Fibroblast of lung (primary cell): ENCODE data around the gene PARP14. TPM values are rescaled to one million over a fixed set of nuclear protein-coding genes. Genes with fewer than 3 reads are reported as not detected.

ENCODE experiments used
- DNase-seq, 2 donors: peaks; one replicate each; pipeline versions ENCODE4 v3.0.0 to v3.0.0-alpha.2; 2010; ENCODE audit warnings: low read depth in 2 of 2
- H2AFZ ChIP-seq: 2 replicates; pipeline ENCODE4 v1.5.1; 2012; ENCODE audit warnings: low read length, control low read depth, inconsistent platforms
- H3K27ac ChIP-seq: 2 replicates; pipeline ENCODE4 v1.5.1; 2011; ENCODE audit warnings: low read length, control low read depth; ENCODE audit not compliant: insufficient read depth
- H3K27me3 ChIP-seq: 2 replicates; pipeline ENCODE4 v1.5.1; 2011; ENCODE audit warnings: mild to moderate bottlenecking, low read length; ENCODE audit not compliant: control insufficient read depth, insufficient read depth
- H3K36me3 ChIP-seq: 2 replicates; pipeline ENCODE4 v1.5.1; 2011; ENCODE audit warnings: low read length; ENCODE audit not compliant: control insufficient read depth, insufficient read depth
- H3K4me1 ChIP-seq: 2 replicates; pipeline ENCODE4 v1.5.1; 2011; ENCODE audit warnings: low read length; ENCODE audit not compliant: control insufficient read depth, insufficient read depth; ENCODE audit errors: extremely low read depth
- H3K4me2 ChIP-seq: 2 replicates; pipeline ENCODE4 v1.5.1; 2011; ENCODE audit warnings: low read length, control low read depth; ENCODE audit not compliant: insufficient read depth; ENCODE audit errors: extremely low read depth
- H3K4me3 ChIP-seq, 4 experiments: fragments of 200-600 bp in 1 of 4; sonication (generic) in 1 of 4; replicated peaks in 1 of 4; 2 replicates each; pipeline ENCODE4 v1.5.1; 2011 to 2016; ENCODE audit warnings: low read length in 4 of 4, low read depth in 3 of 4, mild to moderate bottlenecking in 3 of 4, control low read depth in 2 of 4, inconsistent platforms in 1 of 4, mixed read lengths in 1 of 4; ENCODE audit not compliant: insufficient read depth in 1 of 4; ENCODE audit errors: control extremely low read depth in 1 of 4
- H3K79me2 ChIP-seq: 2 replicates; pipeline ENCODE4 v1.5.1; 2012; ENCODE audit warnings: mild to moderate bottlenecking, low read length, inconsistent platforms; ENCODE audit not compliant: control insufficient read depth, insufficient read depth
- H3K9ac ChIP-seq: 2 replicates; pipeline ENCODE4 v1.5.1; 2011; ENCODE audit warnings: mild to moderate bottlenecking, low read length, control low read depth; ENCODE audit not compliant: insufficient read depth
- H3K9me3 ChIP-seq: 2 replicates; pipeline ENCODE4 v1.5.1; 2012; ENCODE audit warnings: low read depth, low read length; ENCODE audit not compliant: control insufficient read depth, insufficient read depth
- H4K20me1 ChIP-seq: 2 replicates; pipeline ENCODE4 v1.5.1; 2011; ENCODE audit warnings: low read length; ENCODE audit not compliant: control insufficient read depth, insufficient read depth; ENCODE audit errors: extremely low read depth
- CTCF ChIP-seq, 2 donors: IDR thresholded peaks in 1 of 2; conservative IDR thresholded peaks in 1 of 2; 1 replicate in 1 of 2; 2 replicates in 1 of 2; pipeline ENCODE4 v1.5.1; 2011 to 2012; ENCODE audit warnings: low read length in 2 of 2, control low read depth in 1 of 2, inconsistent platforms in 1 of 2, low read depth in 1 of 2, mild to moderate bottlenecking in 1 of 2
- EZH2 ChIP-seq: IDR thresholded peaks from 2 replicates; pipeline ENCODE4 v1.5.1; 2012; ENCODE audit warnings: low read length, control low read depth, mild to moderate bottlenecking; ENCODE audit errors: missing control alignments
- polyA plus RNA-seq, 2 donors: library from polyadenylated mRNA; depleted of rRNA in 1 of 2; stranded (reverse) in 1 of 2; unstranded in 1 of 2; fragments of >200 nt; gene quantifications; 2 replicates each; pipeline ENCODE4 v1.2.1, GENCODE V29; 2011 to 2012; ENCODE audit warnings: missing spikeins in 1 of 2
- total RNA-seq: library from RNA; depleted of rRNA; stranded (reverse); fragments of >200 nt; gene quantifications from 2 replicates; pipeline ENCODE4 v1.2.1, GENCODE V29; 2014

Gene PARP14
- total and polyA plus RNA-seq, 2 donors (not counting 1 experiment from before 2014, with no cell fraction given), result 35.6 to 78.3 TPM

GRCh38 chr3:122677216-122677615 lies 3.4 kb upstream of the PARP14 start:
- no peak overlapping the region for H3K4me3 ChIP-seq
- no peak overlapping the region for H3K4me2 ChIP-seq
- H2AFZ ChIP-seq, result no peak overlapping the region
- H3K79me2 ChIP-seq, result peaks cover 10% of the 10 kb centered on the region
- no peak for TF ChIP-seq EZH2
- no peak for TF ChIP-seq CTCF (conservative IDR thresholded peaks at IDR 0.05 in 1 of 2, IDR thresholded peaks at IDR 0.05 in 1 of 2; ENCODE audit: low read depth in 1 of 2, low read length in 2 of 2)
- H3K4me1 ChIP-seq, result peaks cover 12% of the 10 kb centered on the region
- H4K20me1 ChIP-seq, result no peaks in the 10 kb centered on the region
- peak in 1 of 2 donors; percentile 16 for DNase-seq
- H3K27ac ChIP-seq, result no peak overlapping the region
- no peaks in the 10 kb centered on the region for H3K36me3 ChIP-seq
- no peaks in the 10 kb centered on the region for H3K9me3 ChIP-seq
- H3K27me3 ChIP-seq, result no peaks in the 10 kb centered on the region
- H3K9ac ChIP-seq, result no peak overlapping the region

DNA sequence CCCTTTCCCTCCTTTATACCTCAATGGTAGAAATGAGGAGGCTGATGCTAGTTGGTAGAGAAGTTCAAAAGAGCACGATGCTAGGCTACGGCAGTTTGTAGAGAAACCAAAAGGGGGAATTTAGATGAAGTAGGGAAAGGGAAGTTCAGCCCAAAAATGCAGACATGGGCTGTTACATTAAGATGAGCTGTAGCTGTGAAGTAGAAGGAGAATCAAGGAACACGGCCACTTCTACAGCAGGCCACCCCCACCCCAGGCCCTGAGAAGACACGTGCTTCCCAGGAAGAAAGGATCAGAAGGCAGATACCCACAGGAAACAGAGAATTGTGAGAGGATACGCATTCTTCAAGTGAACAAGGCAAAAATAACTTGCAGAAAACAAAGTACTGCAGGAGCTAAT lies 2.1 kb upstream of the PARP14 start:
- H3K79me2 ChIP-seq, result peaks cover 10% of the 10 kb centered on the region
- H3K4me1 ChIP-seq, result peaks cover 12% of the 10 kb centered on the region
- H3K9ac ChIP-seq, result no peak overlapping the region
- H4K20me1 ChIP-seq, result no peaks in the 10 kb centered on the region
- H3K27me3 ChIP-seq, result no peaks in the 10 kb centered on the region
- H3K36me3 ChIP-seq, result no peaks in the 10 kb centered on the region
- no peak overlapping the region for H3K27ac ChIP-seq
- H3K9me3 ChIP-seq, result no peaks in the 10 kb centered on the region
- no peak for TF ChIP-seq CTCF (conservative IDR thresholded peaks at IDR 0.05 in 1 of 2, IDR thresholded peaks at IDR 0.05 in 1 of 2; ENCODE audit: low read depth in 1 of 2, low read length in 2 of 2)
- no peak for TF ChIP-seq EZH2
- H2AFZ ChIP-seq, result peak overlapping the region; percentile 62
- no peak overlapping the region for H3K4me2 ChIP-seq
- DNase-seq, result no peak
- no peak overlapping the region for H3K4me3 ChIP-seq

- TF ChIP-seq CTCF (conservative IDR thresholded peaks at IDR 0.05 in 1 of 2, IDR thresholded peaks at IDR 0.05 in 1 of 2; ENCODE audit: low read depth in 1 of 2, low read length in 2 of 2) (peak; percentile 78 to 90), EZH2 (no peak)
- Histone ChIP-seq H3K27me3 (no peaks in the 10 kb centered on the region), H3K79me2 (peaks cover 10% of the 10 kb centered on the region), H3K4me1 (peaks cover 12% of the 10 kb centered on the region), H4K20me1 (no peaks in the 10 kb centered on the region), H3K4me3 (peak overlapping the region in 3 of 4 experiments; percentile 25 to 82 (median 54)), H3K9ac (no peak overlapping the region), H3K27ac (peak overlapping the region; percentile 6), H3K36me3 (no peaks in the 10 kb centered on the region), H2AFZ (peak overlapping the region; percentile 93), H3K9me3 (no peaks in the 10 kb centered on the region), H3K4me2 (peak overlapping the region; percentile 78)
- DNase-seq, result peak; percentile 68 to 84
Measured at GRCh38 chr3:122679085-122679881, 1.4 kb upstream of the PARP14 start.
